HFFc6 (cell line): ENCODE measurements around the gene FAM114A2. TPM values are rescaled to one million over a fixed set of nuclear protein-coding genes. Genes with fewer than 3 reads are reported as not detected.

ENCODE experiments used
- DNase-seq: peaks from one replicate; pipeline ENCODE4 v3.0.0-alpha.2; 2018
- H3K27ac Mint-ChIP-seq: 2 replicates; pipeline ENCODE4 v1.8.0; 2020; ENCODE audit warnings: mild to moderate bottlenecking, mixed read lengths
- H3K27me3 Mint-ChIP-seq: 2 replicates; pipeline ENCODE4 v1.8.0; 2021; ENCODE audit warnings: mild to moderate bottlenecking, moderate library complexity, mixed read lengths; ENCODE audit not compliant: insufficient read depth
- H3K36me3 Mint-ChIP-seq: 2 replicates; pipeline ENCODE4 v1.8.0; 2021; ENCODE audit warnings: low read depth, mixed read lengths
- H3K4me1 Mint-ChIP-seq: 2 replicates; pipeline ENCODE4 v1.8.0; 2020; ENCODE audit warnings: low read depth, mixed read lengths
- H3K4me3 Mint-ChIP-seq: 2 replicates; pipeline ENCODE4 v1.8.0; 2020; ENCODE audit warnings: mild to moderate bottlenecking, moderate library complexity, mixed read lengths
- H3K9me3 Mint-ChIP-seq: 2 replicates; pipeline ENCODE4 v1.8.0; 2020; ENCODE audit warnings: mild to moderate bottlenecking, mixed read lengths
- long read RNA-seq: library from polyadenylated mRNA; unstranded; transcript quantifications from one replicate; pipeline ENCODE4 v2.0.0, GENCODE V29; 2019
- total RNA-seq, 6 experiments: library from RNA; stranded (reverse); fragmentation: NEBNext Ultra II Directional; extraction: Animal tissue kit (Norgen Biotek cat#: 25700); gene quantifications; 2 replicates in 1 of 6; 3 replicates in 5 of 6; pipeline ENCODE4 v1.2.3, GENCODE V29; 2021
- TF ChIP-seq, protein P1 (sequence below): fragments of 200-600 bp; sonication (generic); IDR thresholded peaks from 2 replicates; pipeline ENCODE4 v1.5.0; 2021; ENCODE audit warnings: antibody characterized with exemption, mild to moderate bottlenecking

The FAM114A2 gene
- 10 to 100 TPM; 30.3 to 35.8 (median 34.6) TPM for total RNA-seq
- long read RNA-seq, full-length matches to known transcripts = 21 of 39 reads
- long read RNA-seq, partial matches to known transcripts = 7 of 39 reads
- long read RNA-seq, other reads (novel, unspliced or antisense) = 11 of 39 reads

DNA sequence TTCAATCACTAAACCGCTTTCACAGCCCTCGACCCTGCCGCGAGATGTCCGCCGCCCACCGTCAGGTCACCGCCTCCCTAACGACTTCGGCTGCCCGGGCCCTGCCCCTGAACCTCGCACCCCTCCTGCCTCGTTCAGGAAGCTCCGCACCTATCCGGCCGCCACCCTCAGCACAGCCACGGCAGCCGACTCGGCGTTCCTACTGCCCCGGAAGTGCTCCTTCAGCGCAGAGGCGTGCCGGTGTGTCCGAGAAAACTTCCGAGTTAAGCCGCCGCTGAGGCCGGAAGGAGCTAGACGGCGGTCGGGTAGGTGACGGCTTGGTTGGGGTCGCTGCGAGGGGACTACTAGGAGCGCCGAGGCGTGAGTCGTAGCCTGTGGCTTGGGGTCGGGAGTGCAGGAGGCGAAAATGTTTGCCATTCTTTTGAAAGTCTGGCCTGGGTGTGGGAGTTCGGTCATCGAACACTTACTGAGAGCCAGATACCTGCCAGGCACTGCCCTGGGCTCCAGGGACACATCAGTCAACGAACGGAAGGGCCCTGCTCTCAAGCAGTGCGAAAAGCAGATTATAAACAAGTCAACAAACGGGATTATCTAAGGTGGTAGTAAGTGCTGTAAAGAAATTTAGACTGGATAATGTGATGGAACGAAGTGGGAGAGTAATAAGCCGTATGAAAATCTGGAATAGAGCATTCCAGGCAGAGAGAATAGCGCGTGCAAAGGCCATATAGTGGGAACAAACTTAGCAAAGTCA, at the start of gene FAM114A2, which contains the start of gene MFAP3:
FAM114A2 (minus strand) TSS at position 204 of the 751 bp plus-strand sequence. CDS start 3,957 bp downstream, outside the sequence.
MFAP3 (plus strand) TSS at position 261 of the 751 bp plus-strand sequence. CDS start 10,756 bp downstream, outside the sequence.
- H3K9me3 Mint-ChIP-seq = no peaks in the 10 kb centered on the region
- TF ChIP-seq, protein P1, sequence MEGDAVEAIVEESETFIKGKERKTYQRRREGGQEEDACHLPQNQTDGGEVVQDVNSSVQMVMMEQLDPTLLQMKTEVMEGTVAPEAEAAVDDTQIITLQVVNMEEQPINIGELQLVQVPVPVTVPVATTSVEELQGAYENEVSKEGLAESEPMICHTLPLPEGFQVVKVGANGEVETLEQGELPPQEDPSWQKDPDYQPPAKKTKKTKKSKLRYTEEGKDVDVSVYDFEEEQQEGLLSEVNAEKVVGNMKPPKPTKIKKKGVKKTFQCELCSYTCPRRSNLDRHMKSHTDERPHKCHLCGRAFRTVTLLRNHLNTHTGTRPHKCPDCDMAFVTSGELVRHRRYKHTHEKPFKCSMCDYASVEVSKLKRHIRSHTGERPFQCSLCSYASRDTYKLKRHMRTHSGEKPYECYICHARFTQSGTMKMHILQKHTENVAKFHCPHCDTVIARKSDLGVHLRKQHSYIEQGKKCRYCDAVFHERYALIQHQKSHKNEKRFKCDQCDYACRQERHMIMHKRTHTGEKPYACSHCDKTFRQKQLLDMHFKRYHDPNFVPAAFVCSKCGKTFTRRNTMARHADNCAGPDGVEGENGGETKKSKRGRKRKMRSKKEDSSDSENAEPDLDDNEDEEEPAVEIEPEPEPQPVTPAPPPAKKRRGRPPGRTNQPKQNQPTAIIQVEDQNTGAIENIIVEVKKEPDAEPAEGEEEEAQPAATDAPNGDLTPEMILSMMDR = no peak
- H3K27ac Mint-ChIP-seq = peak within 1 kb of the TSS; percentile 96
- H3K36me3 Mint-ChIP-seq = peaks cover 8% of the 10 kb centered on the region; the same call in 1 of the 2 replicates
- peak; percentile 84 for DNase-seq
- peaks cover 3% of the 10 kb centered on the region for H3K27me3 Mint-ChIP-seq
- H3K4me3 Mint-ChIP-seq = peak within 1 kb of the TSS; percentile 99
- H3K4me1 Mint-ChIP-seq = peaks cover 46% of the 10 kb centered on the region

DNA sequence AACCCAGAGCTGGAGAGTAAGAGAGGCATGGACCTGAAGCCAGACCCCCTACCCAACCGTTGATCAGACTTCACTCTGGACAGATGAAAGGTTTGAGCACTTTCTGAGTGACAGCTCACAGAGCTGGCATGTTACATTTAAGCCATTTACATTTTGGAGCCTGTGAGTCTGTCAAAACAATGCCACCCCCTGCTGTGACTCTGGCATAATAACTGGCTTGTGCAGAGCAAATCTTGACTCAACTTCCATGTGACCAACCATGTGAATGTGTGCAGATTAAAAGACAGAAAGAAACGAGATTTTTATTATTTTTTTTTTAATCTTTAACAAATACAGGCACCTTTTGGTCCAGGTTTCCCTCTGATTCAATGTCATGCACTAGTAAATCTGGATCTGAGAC, 48.5 kb upstream of the FAM114A2 start:
- H3K36me3 Mint-ChIP-seq = no peaks in the 10 kb centered on the region
- no peak overlapping the region for H3K4me3 Mint-ChIP-seq
- no peaks in the 10 kb centered on the region for H3K9me3 Mint-ChIP-seq
- DNase-seq = no peak
- H3K27me3 Mint-ChIP-seq = peaks cover 30% of the 10 kb centered on the region
- peaks cover 7% of the 10 kb centered on the region for H3K4me1 Mint-ChIP-seq
- H3K27ac Mint-ChIP-seq = no peak overlapping the region
- TF ChIP-seq, protein P1 = no peak

DNA sequence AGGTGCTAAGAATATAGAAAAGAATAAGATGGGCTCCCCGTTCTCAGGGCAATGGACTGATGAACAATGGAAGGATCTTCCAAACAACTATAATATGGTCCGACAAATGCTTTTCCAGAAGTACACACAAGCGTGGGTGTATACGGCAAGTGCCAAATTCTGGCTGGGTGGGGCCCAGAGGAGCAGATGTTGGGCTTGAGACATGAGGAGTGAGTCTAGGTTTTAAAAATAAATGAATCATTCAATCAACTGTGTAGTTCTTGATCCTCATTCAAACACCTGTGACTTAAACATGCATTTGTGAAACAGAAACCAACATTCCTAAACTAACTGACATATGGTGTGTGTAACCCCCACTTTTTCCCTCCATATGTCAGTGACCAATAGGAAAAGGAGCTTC, 47.9 kb upstream of the FAM114A2 start:
- no peak for DNase-seq
- TF ChIP-seq, protein P1 = no peak
- no peak overlapping the region for H3K4me3 Mint-ChIP-seq
- H3K9me3 Mint-ChIP-seq = no peaks in the 10 kb centered on the region
- H3K36me3 Mint-ChIP-seq = no peaks in the 10 kb centered on the region
- peaks cover under 1% of the 10 kb centered on the region; the same call in 1 of the 2 replicates for H3K4me1 Mint-ChIP-seq
- no peak overlapping the region for H3K27ac Mint-ChIP-seq
- H3K27me3 Mint-ChIP-seq = peaks cover 35% of the 10 kb centered on the region

DNA sequence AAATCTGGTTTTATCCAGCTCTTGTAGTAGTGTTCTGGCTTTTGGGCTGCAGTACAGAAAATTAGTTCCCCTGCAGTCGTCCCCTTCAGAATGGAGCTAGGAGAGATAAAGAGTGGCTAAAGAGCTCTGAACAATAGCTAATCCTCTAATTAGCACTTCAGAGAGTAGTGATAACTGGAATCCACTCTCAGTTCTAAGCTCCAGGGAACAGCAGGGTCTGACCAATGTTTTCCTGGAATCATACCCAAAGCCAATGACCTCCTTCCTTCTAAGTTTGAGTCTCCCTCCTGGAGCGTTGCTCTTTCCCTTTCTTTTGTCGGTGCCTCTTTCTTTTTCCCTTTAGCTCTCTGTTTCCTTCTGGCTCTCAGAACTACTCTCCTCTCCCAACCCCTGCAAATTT, 47.4 kb upstream of the FAM114A2 start:
- TF ChIP-seq, protein P1 = no peak
- Mint-ChIP-seq H3K27me3 (peaks cover 35% of the 10 kb centered on the region), H3K4me3 (no peak overlapping the region), H3K36me3 (no peaks in the 10 kb centered on the region), H3K27ac (no peak overlapping the region), H3K4me1 (no peaks in the 10 kb centered on the region), H3K9me3 (no peaks in the 10 kb centered on the region)
- no peak for DNase-seq

DNA sequence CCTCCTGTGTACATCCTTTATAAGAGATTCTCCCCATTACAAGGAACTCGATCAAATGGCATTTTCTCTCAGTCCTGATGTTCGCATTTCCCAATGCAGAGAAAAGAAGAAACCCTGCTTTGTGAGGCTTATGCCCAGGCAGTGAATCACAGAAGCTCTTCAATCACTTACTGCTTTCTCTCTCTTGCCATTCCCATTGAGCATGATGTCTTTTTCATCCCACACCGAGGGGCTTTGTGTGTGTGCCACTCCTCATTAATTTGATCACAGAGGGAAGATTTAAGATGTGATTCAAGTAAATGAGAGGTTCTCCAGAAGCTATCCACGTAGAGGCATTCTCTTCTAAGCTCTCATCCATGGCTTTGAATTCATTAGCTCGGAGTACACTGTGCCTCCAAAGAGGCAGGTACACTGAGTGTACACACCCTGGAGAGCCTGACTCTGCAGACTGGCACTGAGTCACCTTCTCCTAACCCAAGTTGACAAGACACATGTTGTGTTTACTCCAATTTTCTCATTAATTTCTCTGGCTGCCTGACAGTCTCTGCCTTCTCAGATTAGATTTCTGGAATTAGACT, 45.4 kb upstream of the FAM114A2 start:
- H3K36me3 Mint-ChIP-seq = no peaks in the 10 kb centered on the region
- H3K4me3 Mint-ChIP-seq = no peak overlapping the region
- DNase-seq = no peak
- H3K27me3 Mint-ChIP-seq = peaks cover 25% of the 10 kb centered on the region
- H3K4me1 Mint-ChIP-seq = no peaks in the 10 kb centered on the region
- H3K9me3 Mint-ChIP-seq = no peaks in the 10 kb centered on the region
- TF ChIP-seq, protein P1 = no peak
- no peak overlapping the region for H3K27ac Mint-ChIP-seq
